DOHH2 (cell line): Measurements from ENCODE around the gene PEX3.
"Not testable (repeated sequence)": the region's sequence is repeated elsewhere in the genome, so short reads cannot be mapped to it uniquely, and the experiment has no call there.

Experiments used
- H3F3A ChIP-seq: fragments of 200-600 bp; sonication (generic), shearing (Covaris generic); 2 replicates; pipeline ENCODE4 v1.6.0; 2016; ENCODE audit warnings: antibody characterized with exemption, mild to moderate bottlenecking; ENCODE audit not compliant: control insufficient read depth, insufficient read depth
- H3K27ac ChIP-seq: fragments of 200-600 bp; sonication (generic); 2 replicates; pipeline ENCODE4 v1.5.1; 2014; ENCODE audit warnings: low read depth, mild to moderate bottlenecking, low read length, moderate library complexity
- H3K27me3 ChIP-seq: fragments of 200-600 bp; sonication (generic); 2 replicates; pipeline ENCODE4 v1.6.1; 2014; ENCODE audit warnings: mild to moderate bottlenecking, low read length, mixed read lengths; ENCODE audit not compliant: control insufficient read depth
- H3K36me3 ChIP-seq: fragments of 200-600 bp; sonication (generic); 2 replicates; pipeline ENCODE4 v1.6.1; 2014; ENCODE audit warnings: mild to moderate bottlenecking, low read length, moderate library complexity, mixed read lengths; ENCODE audit not compliant: control insufficient read depth
- H3K4me1 ChIP-seq: fragments of 200-600 bp; sonication (generic); 2 replicates; pipeline ENCODE4 v1.6.1; 2014; ENCODE audit warnings: mild to moderate bottlenecking, low read length, mixed read lengths; ENCODE audit not compliant: control insufficient read depth
- H3K4me2 ChIP-seq: fragments of 200-600 bp; sonication (generic); 2 replicates; pipeline ENCODE4 v1.6.0; 2014; ENCODE audit warnings: mild to moderate bottlenecking, low read length, moderate library complexity
- H3K4me3 ChIP-seq: fragments of 200-600 bp; sonication (generic); 2 replicates; pipeline ENCODE4 v1.5.1; 2014; ENCODE audit warnings: mild to moderate bottlenecking, low read length, mixed read lengths
- H3K79me2 ChIP-seq: fragments of 200-600 bp; sonication (generic); 2 replicates; pipeline ENCODE4 v1.6.1; 2014; ENCODE audit warnings: mild to moderate bottlenecking, low read length, mixed read lengths; ENCODE audit not compliant: control insufficient read depth
- H3K9me2 ChIP-seq: fragments of 200-600 bp; sonication (generic); replicated peaks from 2 replicates; pipeline ENCODE4 v1.6.1; 2014; ENCODE audit warnings: mild to moderate bottlenecking, low read length, mixed read lengths; ENCODE audit not compliant: control insufficient read depth
- H3K9me3 ChIP-seq: fragments of 200-600 bp; sonication (generic); 2 replicates; pipeline ENCODE4 v1.6.1; 2014; ENCODE audit warnings: antibody characterized with exemption, low read length, mixed read lengths; ENCODE audit not compliant: control insufficient read depth, insufficient read depth
- H4K20me1 ChIP-seq: fragments of 200-600 bp; sonication (generic); 2 replicates; pipeline ENCODE4 v1.6.0; 2014; ENCODE audit warnings: low read depth, mild to moderate bottlenecking, antibody characterized with exemption, low read length, moderate library complexity; ENCODE audit not compliant: control insufficient read depth, insufficient read depth
- CTCF ChIP-seq: fragments of 200-600 bp; sonication (generic); IDR thresholded peaks from one replicate; pipeline ENCODE4 v1.5.1; 2014; ENCODE audit warnings: antibody characterized with exemption, mild to moderate bottlenecking, low read depth, low read length; ENCODE audit not compliant: poor library complexity, severe bottlenecking
- EZH2phosphoT487 ChIP-seq: fragments of 200-600 bp; sonication (generic); IDR thresholded peaks from 2 replicates; pipeline ENCODE4 v1.6.1; 2017; ENCODE audit warnings: borderline replicate concordance, mild to moderate bottlenecking, antibody characterized with exemption, low read length, moderate library complexity, mixed read lengths

The PEX3 gene

GRCh38 chr6:143457563-143458359 is 7.2 kb downstream of the PEX3 start:
- peaks cover 24% of the 10 kb centered on the region for H3K36me3 ChIP-seq
- peaks cover 40% of the 10 kb centered on the region for H3K79me2 ChIP-seq
- no peaks in the 10 kb centered on the region for H3K27me3 ChIP-seq
- no peaks in the 10 kb centered on the region for H3K9me2 ChIP-seq
- TF ChIP-seq CTCF (no peak), EZH2phosphoT487 (no peak)
- H3K4me2 ChIP-seq, result no peak overlapping the region
- H3K4me1 ChIP-seq, result peaks cover 8% of the 10 kb centered on the region
- no peaks in the 10 kb centered on the region for H4K20me1 ChIP-seq
- H3K4me3 ChIP-seq, result no peak overlapping the region
- H3F3A ChIP-seq, result no peaks in the 10 kb centered on the region
- H3K27ac ChIP-seq, result no peak overlapping the region
- H3K9me3 ChIP-seq, result no peaks in the 10 kb centered on the region

- Histone ChIP-seq H3K27me3 (no peaks in the 10 kb centered on the region), H3K9me3 (no peaks in the 10 kb centered on the region), H3K27ac (no peak overlapping the region), H3K79me2 (no peaks in the 10 kb centered on the region), H3K9me2 (no peaks in the 10 kb centered on the region), H4K20me1 (no peaks in the 10 kb centered on the region), H3K36me3 (peaks cover 12% of the 10 kb centered on the region), H3F3A (no peaks in the 10 kb centered on the region), H3K4me2 (no peak overlapping the region), H3K4me1 (no peaks in the 10 kb centered on the region), H3K4me3 (no peak overlapping the region)
- TF ChIP-seq CTCF (no peak), EZH2phosphoT487 (no peak)
Measured at GRCh38 chr6:143465546-143465945, 14.9 kb downstream of the PEX3 start.

- TF ChIP-seq CTCF (no peak), EZH2phosphoT487 (no peak)
- Histone ChIP-seq H3K79me2 (no peaks in the 10 kb centered on the region), H3K4me3 (no peak overlapping the region), H4K20me1 (no peaks in the 10 kb centered on the region), H3K9me2 (no peaks in the 10 kb centered on the region), H3K9me3 (no peaks in the 10 kb centered on the region), H3K4me1 (no peaks in the 10 kb centered on the region), H3F3A (no peaks in the 10 kb centered on the region), H3K27ac (no peak overlapping the region), H3K27me3 (no peaks in the 10 kb centered on the region), H3K4me2 (no peak overlapping the region), H3K36me3 (peaks cover 22% of the 10 kb centered on the region)
Measured at GRCh38 chr6:143468026-143468425, 17.4 kb downstream of the PEX3 start.

GRCh38 chr6:143468823-143469222 is 18.2 kb downstream of the PEX3 start:
- H3K9me3 ChIP-seq, H3K9me2 ChIP-seq, H3F3A ChIP-seq, H3K27me3 ChIP-seq, H3K4me1 ChIP-seq, H3K4me3 ChIP-seq, H3K79me2 ChIP-seq, H3K27ac ChIP-seq, H3K4me2 ChIP-seq, H4K20me1 ChIP-seq: not testable (repeated sequence)
- H3K36me3 ChIP-seq, result peaks cover 23% of the 10 kb centered on the region
